Bronchial epithelial cell (primary cell): ENCODE results near the gene MAST4. TPM values are rescaled to one million over a fixed set of nuclear protein-coding genes. Genes with fewer than 3 reads are reported as not detected.
A peak's percentile ranks its signal among the peaks of the same experiment; 100 is the strongest.

Source experiments
- DNase-seq: peaks from one replicate; pipeline ENCODE4 v3.0.0-alpha.2; 2010; ENCODE audit warnings: low read depth
- FAIRE-seq: peaks from 2 replicates; lab custom pipeline; 2011; peaks lifted over from hg19 to GRCh38; lab: Jason Lieb, UNC
- H3K27me3 ChIP-seq: 2 replicates; pipeline ENCODE4 v1.5.1; 2011; ENCODE audit warnings: low read length; ENCODE audit not compliant: control insufficient read depth, insufficient read depth
- H3K36me3 ChIP-seq: 2 replicates; pipeline ENCODE4 v1.5.1; 2011; ENCODE audit warnings: low read length; ENCODE audit not compliant: control insufficient read depth, insufficient read depth
- H3K4me3 ChIP-seq: 2 replicates; pipeline ENCODE4 v1.5.1; 2011; ENCODE audit warnings: mild to moderate bottlenecking, low read depth, low read length, control low read depth
- CTCF ChIP-seq: IDR thresholded peaks from 2 replicates; pipeline ENCODE4 v1.5.1; 2011; ENCODE audit warnings: mild to moderate bottlenecking, moderate library complexity, low read length, control low read depth, inconsistent platforms; ENCODE audit not compliant: insufficient read depth, severe bottlenecking
- total RNA-seq: library from RNA; depleted of rRNA; stranded (reverse); fragments of >200 nt; gene quantifications from 2 replicates; pipeline ENCODE4 v1.2.1, GENCODE V29; 2014

Gene MAST4
- total RNA-seq, 1 donor from 2014 or later: 10.3 TPM

- H3K4me3 ChIP-seq: no peak overlapping the region
- peaks cover 6% of the 10 kb centered on the region for H3K36me3 ChIP-seq
- FAIRE-seq (no peak), DNase-seq (no peak)
- no peak for TF ChIP-seq CTCF
- H3K27me3 ChIP-seq: no peaks in the 10 kb centered on the region
Measured at GRCh38 chr5:67032921-67033664, 436.9 kb downstream of the MAST4 start.

GRCh38 chr5:67033880-67034651 lies 437.9 kb downstream of the MAST4 start:
- H3K4me3 ChIP-seq: no peak overlapping the region
- DNase-seq: no peak
- FAIRE-seq: peak; percentile 47
- no peaks in the 10 kb centered on the region for H3K27me3 ChIP-seq
- TF ChIP-seq CTCF: no peak
- peaks cover 5% of the 10 kb centered on the region for H3K36me3 ChIP-seq

- FAIRE-seq (no peak), DNase-seq (no peak)
- Histone ChIP-seq H3K4me3 (no peak overlapping the region), H3K36me3 (peaks cover 5% of the 10 kb centered on the region), H3K27me3 (no peaks in the 10 kb centered on the region)
- no peak for TF ChIP-seq CTCF
Measured at GRCh38 chr5:67035098-67035740, 439.0 kb downstream of the MAST4 start.

GRCh38 chr5:67037171-67037570 lies 441.0 kb downstream of the MAST4 start:
- TF ChIP-seq CTCF: no peak
- Histone ChIP-seq H3K36me3 (peaks cover 6% of the 10 kb centered on the region), H3K4me3 (no peak overlapping the region), H3K27me3 (no peaks in the 10 kb centered on the region)
- DNase-seq (peak; percentile 55), FAIRE-seq (no peak)

GRCh38 chr5:67038817-67039603 lies 442.8 kb downstream of the MAST4 start:
- FAIRE-seq: peak; percentile 68
- TF ChIP-seq CTCF: no peak
- Histone ChIP-seq H3K4me3 (no peak overlapping the region), H3K27me3 (no peaks in the 10 kb centered on the region), H3K36me3 (peaks cover 7% of the 10 kb centered on the region)
- DNase-seq: peak; percentile 78
